Esophagus squamous epithelium (tissue), 4 donors: ENCODE data around the gene CSN1S1.

Experiments used
- POLR2A ChIP-seq, 4 donors: fragments of 450-650 bp; IDR thresholded peaks; one replicate each; pipeline ENCODE4 v1.6.1; 2017; ENCODE audit warnings: antibody characterized with exemption in 4 of 4, mild to moderate bottlenecking in 4 of 4, moderate library complexity in 3 of 4
- TF ChIP-seq, protein P1 (sequence below), 6 experiments: fragments of 450-650 bp in 4 of 6; fragments of 200-600 bp in 2 of 6; sonication (generic) in 2 of 6; IDR thresholded peaks; one replicate each; pipeline ENCODE4 v1.5.1; 2016 to 2019; ENCODE audit warnings: antibody characterized with exemption in 6 of 6, mild to moderate bottlenecking in 4 of 6, moderate library complexity in 4 of 6

DNA sequence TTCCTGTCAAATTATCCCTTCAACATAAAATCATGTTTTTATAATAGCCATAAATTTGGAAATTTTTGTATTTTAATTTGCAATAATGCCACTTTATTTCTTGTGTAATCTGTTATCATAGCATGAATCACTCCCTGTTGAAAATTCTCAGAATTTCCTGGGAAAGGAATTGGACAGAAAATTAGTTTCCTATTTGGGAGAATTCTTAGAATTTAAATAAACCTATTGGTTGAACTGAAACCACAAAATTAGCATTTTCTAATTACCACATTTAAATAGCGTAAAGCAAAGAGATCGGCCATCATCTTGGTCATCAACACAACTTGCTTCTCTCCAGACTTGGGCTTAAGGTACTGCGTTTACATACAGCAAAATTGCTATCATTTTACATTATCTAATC, at the start of gene CSN1S1:
- TF ChIP-seq, protein P1, sequence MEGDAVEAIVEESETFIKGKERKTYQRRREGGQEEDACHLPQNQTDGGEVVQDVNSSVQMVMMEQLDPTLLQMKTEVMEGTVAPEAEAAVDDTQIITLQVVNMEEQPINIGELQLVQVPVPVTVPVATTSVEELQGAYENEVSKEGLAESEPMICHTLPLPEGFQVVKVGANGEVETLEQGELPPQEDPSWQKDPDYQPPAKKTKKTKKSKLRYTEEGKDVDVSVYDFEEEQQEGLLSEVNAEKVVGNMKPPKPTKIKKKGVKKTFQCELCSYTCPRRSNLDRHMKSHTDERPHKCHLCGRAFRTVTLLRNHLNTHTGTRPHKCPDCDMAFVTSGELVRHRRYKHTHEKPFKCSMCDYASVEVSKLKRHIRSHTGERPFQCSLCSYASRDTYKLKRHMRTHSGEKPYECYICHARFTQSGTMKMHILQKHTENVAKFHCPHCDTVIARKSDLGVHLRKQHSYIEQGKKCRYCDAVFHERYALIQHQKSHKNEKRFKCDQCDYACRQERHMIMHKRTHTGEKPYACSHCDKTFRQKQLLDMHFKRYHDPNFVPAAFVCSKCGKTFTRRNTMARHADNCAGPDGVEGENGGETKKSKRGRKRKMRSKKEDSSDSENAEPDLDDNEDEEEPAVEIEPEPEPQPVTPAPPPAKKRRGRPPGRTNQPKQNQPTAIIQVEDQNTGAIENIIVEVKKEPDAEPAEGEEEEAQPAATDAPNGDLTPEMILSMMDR (IDR thresholded peaks at IDR 0.05): no peak
- TF ChIP-seq POLR2A (IDR thresholded peaks at IDR 0.05): no peak
